ENCODE data around the gene LENG8.

Gene LENG8

GRCh38 chr19:54459282-54460229 lies 10.6 kb downstream of the LENG8 start (continued):
- TF ChIP-seq ZC3H10 (CRISPR knock-in tag; IDR thresholded peaks at IDR 0.05) (no peak), OSR1 (CRISPR knock-in tag; IDR thresholded peaks at IDR 0.05) (no peak)

GRCh38 chr19:54460230-54461005 lies 11.4 kb downstream of the LENG8 start:
- no peak for ATAC-seq
- TF ChIP-seq TSHZ2 (CRISPR knock-in tag; IDR thresholded peaks at IDR 0.05) (no peak), TCF4 (CRISPR knock-in tag; IDR thresholded peaks at IDR 0.05; ENCODE audit: borderline replicate concordance) (no peak), ISL1 (CRISPR knock-in tag; IDR thresholded peaks at IDR 0.05) (no peak), POU6F1 (CRISPR knock-in tag; IDR thresholded peaks at IDR 0.05; ENCODE audit: borderline replicate concordance, low read depth) (no peak), TOX (CRISPR knock-in tag; IDR thresholded peaks at IDR 0.05; ENCODE audit: borderline replicate concordance) (no peak)

GRCh38 chr19:54461210-54461609 lies 12.2 kb downstream of the LENG8 start:
- ATAC-seq: no peak
- TF ChIP-seq RARB (CRISPR knock-in tag; IDR thresholded peaks at IDR 0.05) (no peak), ZNF565 (CRISPR knock-in tag; conservative IDR thresholded peaks at IDR 0.05; ENCODE audit: low read depth) (no peak), CSDC2 (CRISPR knock-in tag; IDR thresholded peaks at IDR 0.05) (no peak), CREB5 (CRISPR knock-in tag; IDR thresholded peaks at IDR 0.05; ENCODE audit: low read depth) (no peak), SNAI2 (CRISPR knock-in tag; IDR thresholded peaks at IDR 0.05) (no peak), BACH2 (CRISPR knock-in tag; IDR thresholded peaks at IDR 0.05; ENCODE audit: borderline replicate concordance) (no peak), TCF4 (CRISPR knock-in tag; IDR thresholded peaks at IDR 0.05; ENCODE audit: borderline replicate concordance) (no peak), CSRNP3 (CRISPR knock-in tag; IDR thresholded peaks at IDR 0.05) (no peak), POU6F1 (CRISPR knock-in tag; IDR thresholded peaks at IDR 0.05; ENCODE audit: borderline replicate concordance, low read depth) (no peak), TSHZ2 (CRISPR knock-in tag; IDR thresholded peaks at IDR 0.05) (no peak), OSR1 (CRISPR knock-in tag; IDR thresholded peaks at IDR 0.05) (no peak), ESRRG (CRISPR knock-in tag; IDR thresholded peaks at IDR 0.05) (no peak), PATZ1 (CRISPR knock-in tag; IDR thresholded peaks at IDR 0.05; ENCODE audit: borderline replicate concordance) (no peak), ZNF8 (CRISPR knock-in tag; IDR thresholded peaks at IDR 0.05) (no peak), ISL1 (CRISPR knock-in tag; IDR thresholded peaks at IDR 0.05) (no peak), PPARA (CRISPR knock-in tag; IDR thresholded peaks at IDR 0.05; ENCODE audit: borderline replicate concordance) (no peak), ZNF70 (CRISPR knock-in tag; IDR thresholded peaks at IDR 0.05) (no peak)
